Endothelial cell of umbilical vein (primary cell): ENCODE data around the gene HBS1L. TPM values are rescaled to one million over a fixed set of nuclear protein-coding genes. Genes with fewer than 3 reads are reported as not detected.

ENCODE experiments used
- BruUV-seq: library from RNA; stranded (reverse); fragments of 400-500 nt; replicated peaks from 2 replicates; lab custom pipeline; 2021; lab: Mats Ljungman, UMichigan
- CTCF ChIA-PET: fragments of 300-600, 350-600 bp; sonication (Branson Sonifier 250); formaldehyde crosslinking; loops from one replicate; lab custom pipeline; 2021; ENCODE audit warnings: antibody characterized with exemption, inconsistent platforms; lab: Charles Lee
- POLR2A ChIA-PET: fragments of 300-600, 350-600 bp; sonication (Branson Sonifier 250); formaldehyde crosslinking; loops from one replicate; lab custom pipeline; 2021; ENCODE audit warnings: antibody characterized with exemption, inconsistent platforms; lab: Charles Lee
- DNase-seq: peaks from one replicate; pipeline ENCODE4 v3.0.0-alpha.2; 2011; ENCODE audit warnings: low read depth, low spot score
- FAIRE-seq: peaks from 2 replicates; lab custom pipeline; 2011; peaks lifted over from hg19 to GRCh38; lab: Jason Lieb, UNC
- H2AFZ ChIP-seq: 2 replicates; pipeline ENCODE4 v1.6.0; 2012; ENCODE audit warnings: low read depth, low read length, control low read depth, inconsistent platforms
- H3K27ac ChIP-seq: 2 replicates; pipeline ENCODE4 v1.5.1; 2011; ENCODE audit warnings: low read depth, mild to moderate bottlenecking, control low read depth, low read length, moderate library complexity; ENCODE audit not compliant: insufficient read depth
- H3K27me3 ChIP-seq, 2 experiments: 2 replicates each; pipeline versions ENCODE4 v1.6.0 to v1.6.1; 2011; ENCODE audit warnings: low read length in 2 of 2, mixed read lengths in 1 of 2; ENCODE audit not compliant: control insufficient read depth in 2 of 2, insufficient read depth in 2 of 2
- H3K36me3 ChIP-seq, 2 experiments: 2 replicates in 1 of 2; 3 replicates in 1 of 2; pipeline ENCODE4 v1.5.1; 2011; ENCODE audit warnings: low read length in 2 of 2, mild to moderate bottlenecking in 1 of 2, moderate library complexity in 1 of 2; ENCODE audit not compliant: control insufficient read depth in 2 of 2, insufficient read depth in 2 of 2; ENCODE audit errors: extremely low read depth in 1 of 2
- H3K4me1 ChIP-seq: 3 replicates; pipeline ENCODE4 v1.5.1; 2011; ENCODE audit warnings: mild to moderate bottlenecking, low read length; ENCODE audit not compliant: control insufficient read depth, insufficient read depth; ENCODE audit errors: extremely low read depth
- H3K4me2 ChIP-seq: 2 replicates; pipeline ENCODE4 v1.6.1; 2011; ENCODE audit warnings: low read length, control low read depth, mixed read lengths; ENCODE audit not compliant: insufficient read depth
- H3K4me3 ChIP-seq, 3 experiments: fragments of 200-600 bp in 1 of 3; sonication (generic), shearing (Covaris generic) in 1 of 3; replicated peaks in 1 of 3; 2 replicates each; pipeline ENCODE4 v1.5.1; 2011 to 2016; ENCODE audit warnings: control low read depth in 3 of 3, low read length in 3 of 3, mild to moderate bottlenecking in 2 of 3, inconsistent platforms in 1 of 3, low read depth in 1 of 3, moderate library complexity in 1 of 3; ENCODE audit not compliant: insufficient read depth in 1 of 3
- H3K79me2 ChIP-seq: 2 replicates; pipeline ENCODE4 v1.6.0; 2012; ENCODE audit warnings: low read length, inconsistent platforms; ENCODE audit not compliant: control insufficient read depth, insufficient read depth
- H3K9ac ChIP-seq: replicated peaks from 2 replicates; pipeline ENCODE3; 2011; ENCODE audit warnings: low read length, control low read depth; ENCODE audit not compliant: insufficient read depth; ENCODE audit errors: extremely low read depth
- H3K9me1 ChIP-seq: replicated peaks from 3 replicates; pipeline ENCODE4 v1.6.0; 2011; ENCODE audit warnings: mild to moderate bottlenecking, low read length; ENCODE audit not compliant: control insufficient read depth, insufficient read depth; ENCODE audit errors: extremely low read depth
- H3K9me3 ChIP-seq: replicated peaks from 2 replicates; pipeline ENCODE4 v1.5.1; 2012; ENCODE audit warnings: low read length, inconsistent platforms; ENCODE audit not compliant: control insufficient read depth, insufficient read depth
- H4K20me1 ChIP-seq: replicated peaks from 2 replicates; pipeline ENCODE3; 2011; ENCODE audit warnings: mild to moderate bottlenecking, low read length; ENCODE audit not compliant: control insufficient read depth, insufficient read depth; ENCODE audit errors: extremely low read depth
- EZH2 ChIP-seq: IDR thresholded peaks from 2 replicates; pipeline ENCODE4 v1.6.1; 2012; ENCODE audit warnings: borderline replicate concordance, low read depth, mild to moderate bottlenecking, moderate library complexity, low read length, inconsistent platforms; ENCODE audit not compliant: severe bottlenecking
- FOS ChIP-seq: IDR thresholded peaks from 2 replicates; pipeline ENCODE4 v1.6.1; 2011; ENCODE audit warnings: mild to moderate bottlenecking, low read length, moderate library complexity, borderline replicate concordance; ENCODE audit not compliant: insufficient read depth
- GATA2 ChIP-seq: IDR thresholded peaks from 2 replicates; pipeline ENCODE4 v1.7.0; 2011; ENCODE audit warnings: low read depth, mild to moderate bottlenecking, moderate library complexity, mixed read lengths, low read length; ENCODE audit not compliant: insufficient read length, insufficient read depth
- JUN ChIP-seq: IDR thresholded peaks from 2 replicates; pipeline ENCODE4 v1.6.1; 2011; ENCODE audit warnings: borderline replicate concordance, low read depth; ENCODE audit not compliant: insufficient read length, insufficient read depth
- MYC ChIP-seq: IDR thresholded peaks from one replicate; pipeline ENCODE4 v1.6.1; 2011; ENCODE audit warnings: mild to moderate bottlenecking, low read depth, low read length
- POLR2A ChIP-seq: IDR thresholded peaks from 2 replicates; pipeline ENCODE4 v1.6.1; 2012; ENCODE audit warnings: low read depth, mild to moderate bottlenecking, control low read depth, low read length
- POLR2AphosphoS5 ChIP-seq: IDR thresholded peaks from 2 replicates; pipeline ENCODE4 v1.6.1; 2012; ENCODE audit warnings: low read depth, mild to moderate bottlenecking, control low read depth, low read length, moderate library complexity; ENCODE audit not compliant: insufficient read depth
- dilution Hi-C: fragments of 300-500 bp; cut with MboI; formaldehyde crosslinking; loops from one replicate; pipeline ENCODE4 v1.15.0; 2019; ENCODE audit warnings: low sequenced_read_pairs; ENCODE audit not compliant: extremely low pct_ligation_motif_present
- intact Hi-C: fragments of 100-400 bp; cut with micrococcal nuclease; formaldehyde crosslinking; loops from one replicate; pipeline ENCODE4 v1.10.0; 2022
- polyA plus RNA-seq, 4 experiments: library from polyadenylated mRNA; depleted of rRNA in 3 of 4; stranded (reverse) in 3 of 4; unstranded in 1 of 4; fragments of >200 nt; gene quantifications; 2 replicates each; pipeline versions ENCODE4 v1.2.1 to v1.2.3, GENCODE V29; 2011 to 2012; ENCODE audit warnings: missing spikeins in 1 of 4
- total RNA-seq: library from RNA; stranded (reverse); gene quantifications from 2 replicates; pipeline ENCODE4 v1.2.3, GENCODE V29; 2021
- TF ChIP-seq, protein P1 (sequence below): IDR thresholded peaks from 2 replicates; pipeline ENCODE4 v1.6.1; 2011; ENCODE audit not compliant: insufficient read depth, insufficient read length
- TF ChIP-seq, protein P2 (sequence below), 2 donors: IDR thresholded peaks; 1 replicate in 1 of 2; 2 replicates in 1 of 2; pipeline ENCODE4 v1.5.1; 2011; ENCODE audit warnings: low read length in 2 of 2, mild to moderate bottlenecking in 2 of 2, moderate library complexity in 2 of 2, control low read depth in 1 of 2, inconsistent platforms in 1 of 2, low read depth in 1 of 2; ENCODE audit not compliant: insufficient read depth in 1 of 2; ENCODE audit errors: extremely low read depth in 1 of 2

HBS1L gene
- total and polyA plus RNA-seq, 2 donors (not counting 3 experiments of a cell fraction or from before 2014, with no cell fraction given), result 23.7 to 74.6 TPM

DNA sequence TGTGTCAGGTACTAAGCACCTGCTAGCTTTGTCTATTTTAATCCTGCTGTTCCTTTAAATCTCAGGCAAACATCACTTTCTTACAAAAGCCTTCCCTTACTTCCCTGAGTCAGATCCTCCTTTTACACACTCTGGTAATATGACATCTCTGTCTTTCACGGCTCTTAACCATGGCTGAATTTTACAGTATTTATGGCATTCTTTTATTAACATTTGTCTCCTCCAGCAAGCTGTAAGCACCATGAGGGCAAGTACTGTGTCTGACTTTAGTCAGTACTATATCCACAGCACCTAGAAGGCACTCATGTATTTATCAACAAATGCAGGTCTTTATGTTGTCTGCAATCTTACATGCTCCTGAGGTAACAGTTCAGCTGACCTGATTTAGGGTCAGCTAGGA, 33.7 kb upstream of the HBS1L start:
- Histone ChIP-seq H3K36me3 (no peaks in the 10 kb centered on the region), H3K27ac (no peak overlapping the region), H3K4me1 (no peaks in the 10 kb centered on the region), H3K9ac (no peak overlapping the region), H3K9me1 (no peaks in the 10 kb centered on the region), H3K4me2 (no peak overlapping the region), H3K79me2 (no peaks in the 10 kb centered on the region), H3K4me3 (no peak overlapping the region), H3K9me3 (no peaks in the 10 kb centered on the region), H2AFZ (no peak overlapping the region), H4K20me1 (no peaks in the 10 kb centered on the region), H3K27me3 (peaks cover 17 to 35% of the 10 kb centered on the region in 2 experiments)
- DNase-seq (no peak), FAIRE-seq (no peak)
- dilution Hi-C loops (no loop called here), intact Hi-C loops (no loop called here)
- ChIA-PET CTCF (interaction anchor here (1.0 to 1.5 kb wide), 2 partner anchors 16 to 45 kb away, joined by 3 read pairs; no protein-coding TSS in a partner anchor), POLR2A (no interaction called here)
- BruUV-seq, result no TSS peak
- TF ChIP-seq JUN (no peak), MYC (no peak), FOS (no peak), GATA2 (no peak), EZH2 (no peak), POLR2AphosphoS5 (no peak), POLR2A (no peak)
- TF ChIP-seq, protein P1, sequence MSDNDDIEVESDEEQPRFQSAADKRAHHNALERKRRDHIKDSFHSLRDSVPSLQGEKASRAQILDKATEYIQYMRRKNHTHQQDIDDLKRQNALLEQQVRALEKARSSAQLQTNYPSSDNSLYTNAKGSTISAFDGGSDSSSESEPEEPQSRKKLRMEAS, result no peak
- TF ChIP-seq, protein P2, sequence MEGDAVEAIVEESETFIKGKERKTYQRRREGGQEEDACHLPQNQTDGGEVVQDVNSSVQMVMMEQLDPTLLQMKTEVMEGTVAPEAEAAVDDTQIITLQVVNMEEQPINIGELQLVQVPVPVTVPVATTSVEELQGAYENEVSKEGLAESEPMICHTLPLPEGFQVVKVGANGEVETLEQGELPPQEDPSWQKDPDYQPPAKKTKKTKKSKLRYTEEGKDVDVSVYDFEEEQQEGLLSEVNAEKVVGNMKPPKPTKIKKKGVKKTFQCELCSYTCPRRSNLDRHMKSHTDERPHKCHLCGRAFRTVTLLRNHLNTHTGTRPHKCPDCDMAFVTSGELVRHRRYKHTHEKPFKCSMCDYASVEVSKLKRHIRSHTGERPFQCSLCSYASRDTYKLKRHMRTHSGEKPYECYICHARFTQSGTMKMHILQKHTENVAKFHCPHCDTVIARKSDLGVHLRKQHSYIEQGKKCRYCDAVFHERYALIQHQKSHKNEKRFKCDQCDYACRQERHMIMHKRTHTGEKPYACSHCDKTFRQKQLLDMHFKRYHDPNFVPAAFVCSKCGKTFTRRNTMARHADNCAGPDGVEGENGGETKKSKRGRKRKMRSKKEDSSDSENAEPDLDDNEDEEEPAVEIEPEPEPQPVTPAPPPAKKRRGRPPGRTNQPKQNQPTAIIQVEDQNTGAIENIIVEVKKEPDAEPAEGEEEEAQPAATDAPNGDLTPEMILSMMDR (IDR thresholded peaks at IDR 0.05; ENCODE audit: extremely low read depth in 1 of 2, insufficient read depth in 1 of 2, low read depth in 1 of 2, low read length in 2 of 2), result no peak
